Tibial artery (tissue), 4 donors: ENCODE results near the gene HNF4A.

Experiments
- DNase-seq, 2 donors: peaks; one replicate each; pipeline ENCODE4 v3.0.0-alpha.2; 2019
- H3K27ac ChIP-seq, 2 donors: fragments of 200-600 bp; sonication (generic) in 1 of 2; 1 replicate in 1 of 2; 2 replicates in 1 of 2; pipeline ENCODE4 v1.5.1; 2018 to 2019; ENCODE audit warnings: mild to moderate bottlenecking in 1 of 2
- H3K27me3 ChIP-seq, 2 donors: fragments of 200-600 bp; sonication (generic) in 1 of 2; one replicate each; pipeline versions ENCODE4 v1.5.1 to v1.6.0; 2016 to 2019
- H3K36me3 ChIP-seq, 3 donors: fragments of 200-600 bp; sonication (generic) in 2 of 3; one replicate each; pipeline ENCODE4 v1.5.1; 2016 to 2019; ENCODE audit warnings: mild to moderate bottlenecking in 2 of 3
- H3K4me1 ChIP-seq, 4 donors: fragments of 200-600 bp; sonication (generic) in 2 of 4; 1 replicate in 3 of 4; 2 replicates in 1 of 4; pipeline ENCODE4 v1.5.1; 2016 to 2019
- H3K4me3 ChIP-seq, 2 donors: fragments of 200-600 bp; sonication (generic) in 1 of 2; 1 replicate in 1 of 2; 2 replicates in 1 of 2; pipeline ENCODE4 v1.5.1; 2018 to 2019; ENCODE audit warnings: mild to moderate bottlenecking in 2 of 2
- H3K9me3 ChIP-seq, 3 donors: fragments of 200-600 bp; sonication (generic) in 1 of 3; one replicate each; pipeline ENCODE4 v1.5.1; 2016 to 2019
- CTCF ChIP-seq, 2 experiments: fragments of 200-600 bp in 1 of 2; fragments of 450-650 bp in 1 of 2; IDR thresholded peaks; one replicate each; pipeline ENCODE4 v1.5.1; 2017 to 2019; ENCODE audit warnings: antibody characterized with exemption in 2 of 2, mild to moderate bottlenecking in 1 of 2, moderate library complexity in 1 of 2
- intact Hi-C: fragments of 100-400 bp; cut with DNase I; formaldehyde crosslinking; loops from one replicate; pipeline ENCODE4 v1.15.0; 2023; ENCODE audit warnings: low total_unique reads

The HNF4A gene

GRCh38 chr20:44414808-44415207 lies 59.3 kb downstream of the HNF4A start:
- Histone ChIP-seq H3K9me3 (no peaks in the 10 kb centered on the region), H3K4me1 (no peaks in the 10 kb centered on the region), H3K27ac (no peak overlapping the region), H3K4me3 (no peak overlapping the region), H3K36me3 (no peaks in the 10 kb centered on the region), H3K27me3 (peaks cover 0 to 22% of the 10 kb centered on the region in 2 donors)
- no peak for DNase-seq
- intact Hi-C loops = no loop called here
- no peak for TF ChIP-seq CTCF (IDR thresholded peaks at IDR 0.05)

- DNase-seq = no peak
- peaks cover 0 to 24% of the 10 kb centered on the region in 2 donors for H3K27me3 ChIP-seq
- TF ChIP-seq CTCF (IDR thresholded peaks at IDR 0.05) = no peak
- no peaks in the 10 kb centered on the region for H3K9me3 ChIP-seq
- H3K4me3 ChIP-seq = no peak overlapping the region
- H3K27ac ChIP-seq = no peak overlapping the region
- H3K36me3 ChIP-seq = no peaks in the 10 kb centered on the region
- intact Hi-C loops = no loop called here
- no peaks in the 10 kb centered on the region for H3K4me1 ChIP-seq
These were observed 60.6 kb downstream of the HNF4A start for GRCh38 chr20:44415833-44416715.

GRCh38 chr20:44418069-44418905 lies 62.8 kb downstream of the HNF4A start:
- H3K36me3 ChIP-seq = no peaks in the 10 kb centered on the region
- no peaks in the 10 kb centered on the region for H3K9me3 ChIP-seq
- intact Hi-C loops = no loop called here
- no peak for TF ChIP-seq CTCF (IDR thresholded peaks at IDR 0.05)
- DNase-seq = no peak
- H3K4me3 ChIP-seq = no peak overlapping the region
- no peaks in the 10 kb centered on the region for H3K4me1 ChIP-seq
- peaks cover 0 to 29% of the 10 kb centered on the region in 2 donors for H3K27me3 ChIP-seq
- H3K27ac ChIP-seq = no peak overlapping the region

GRCh38 chr20:44419131-44419844 lies 63.8 kb downstream of the HNF4A start:
- Histone ChIP-seq H3K36me3 (no peaks in the 10 kb centered on the region), H3K27me3 (peaks cover 0 to 33% of the 10 kb centered on the region in 2 donors), H3K9me3 (no peaks in the 10 kb centered on the region), H3K4me3 (no peak overlapping the region), H3K4me1 (no peaks in the 10 kb centered on the region), H3K27ac (no peak overlapping the region)
- intact Hi-C loops = no loop called here
- no peak for DNase-seq
- TF ChIP-seq CTCF (IDR thresholded peaks at IDR 0.05) = no peak

GRCh38 chr20:44420497-44420896 lies 65.0 kb downstream of the HNF4A start:
- no peak overlapping the region for H3K4me3 ChIP-seq
- no peak overlapping the region for H3K27ac ChIP-seq
- no peak for DNase-seq
- H3K27me3 ChIP-seq = peaks cover 0 to 31% of the 10 kb centered on the region in 2 donors
- H3K36me3 ChIP-seq = no peaks in the 10 kb centered on the region
- intact Hi-C loops = no loop called here
- H3K9me3 ChIP-seq = no peaks in the 10 kb centered on the region
- no peaks in the 10 kb centered on the region for H3K4me1 ChIP-seq
- no peak for TF ChIP-seq CTCF (IDR thresholded peaks at IDR 0.05)
